Keratinocyte (primary cell): ENCODE measurements around the gene TMPRSS12.

ENCODE experiments used
- EZH2 ChIP-seq: IDR thresholded peaks from one replicate; pipeline ENCODE4 v1.6.1; 2012; ENCODE audit warnings: inconsistent platforms, mild to moderate bottlenecking, low read length, moderate library complexity
- TF ChIP-seq, protein P1 (sequence below), 3 experiments: IDR thresholded peaks in 1 of 3; conservative IDR thresholded peaks in 1 of 3; optimal IDR thresholded peaks in 1 of 3; 2 replicates in 2 of 3; 3 replicates in 1 of 3; pipeline versions ENCODE3 to v1.5.1; 2011; ENCODE audit warnings: low read length in 3 of 3, mild to moderate bottlenecking in 3 of 3, moderate library complexity in 2 of 3, control low read depth in 1 of 3, inconsistent platforms in 1 of 3; ENCODE audit not compliant: insufficient read depth in 2 of 3; ENCODE audit errors: extremely low read depth in 1 of 3

DNA sequence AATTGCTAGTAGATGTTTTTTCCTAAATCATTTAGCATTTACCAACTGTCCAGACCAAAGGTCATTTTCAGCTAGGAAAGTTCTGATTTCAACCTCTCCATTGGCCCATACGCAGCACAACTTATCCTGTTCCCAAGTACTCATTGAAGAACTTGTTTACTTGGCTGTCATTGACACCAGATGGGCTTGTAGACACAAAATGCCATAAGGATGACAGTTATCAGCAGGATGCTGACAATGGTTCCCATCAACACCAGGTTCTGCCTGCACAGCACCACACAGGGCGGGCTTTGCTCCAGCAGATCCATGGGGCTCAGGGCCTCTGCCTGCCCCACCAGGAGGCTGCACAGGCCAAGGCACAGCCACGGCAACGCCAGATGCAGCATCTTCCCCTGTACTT, 36.5 kb upstream of the TMPRSS12 start:
- TF ChIP-seq, protein P1, sequence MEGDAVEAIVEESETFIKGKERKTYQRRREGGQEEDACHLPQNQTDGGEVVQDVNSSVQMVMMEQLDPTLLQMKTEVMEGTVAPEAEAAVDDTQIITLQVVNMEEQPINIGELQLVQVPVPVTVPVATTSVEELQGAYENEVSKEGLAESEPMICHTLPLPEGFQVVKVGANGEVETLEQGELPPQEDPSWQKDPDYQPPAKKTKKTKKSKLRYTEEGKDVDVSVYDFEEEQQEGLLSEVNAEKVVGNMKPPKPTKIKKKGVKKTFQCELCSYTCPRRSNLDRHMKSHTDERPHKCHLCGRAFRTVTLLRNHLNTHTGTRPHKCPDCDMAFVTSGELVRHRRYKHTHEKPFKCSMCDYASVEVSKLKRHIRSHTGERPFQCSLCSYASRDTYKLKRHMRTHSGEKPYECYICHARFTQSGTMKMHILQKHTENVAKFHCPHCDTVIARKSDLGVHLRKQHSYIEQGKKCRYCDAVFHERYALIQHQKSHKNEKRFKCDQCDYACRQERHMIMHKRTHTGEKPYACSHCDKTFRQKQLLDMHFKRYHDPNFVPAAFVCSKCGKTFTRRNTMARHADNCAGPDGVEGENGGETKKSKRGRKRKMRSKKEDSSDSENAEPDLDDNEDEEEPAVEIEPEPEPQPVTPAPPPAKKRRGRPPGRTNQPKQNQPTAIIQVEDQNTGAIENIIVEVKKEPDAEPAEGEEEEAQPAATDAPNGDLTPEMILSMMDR (optimal IDR thresholded peaks at IDR 0.05 in 1 of 3, IDR thresholded peaks at IDR 0.05 in 1 of 3, conservative IDR thresholded peaks at IDR 0.05 in 1 of 3; ENCODE audit: extremely low read depth in 1 of 3, insufficient read depth in 2 of 3, low read length in 3 of 3), result no peak
- no peak for TF ChIP-seq EZH2
